ENCODE measurements around the gene CCDC88B. TPM values are rescaled to one million over a fixed set of nuclear protein-coding genes. Genes with fewer than 3 reads are reported as not detected.

Gene CCDC88B
- total and polyA plus RNA-seq, 10 of the 15 experiments (the other 5 are each of a cell fraction or from before 2014, with no cell fraction given) = 0.24 to 66.0 (median 19.2) TPM

DNA sequence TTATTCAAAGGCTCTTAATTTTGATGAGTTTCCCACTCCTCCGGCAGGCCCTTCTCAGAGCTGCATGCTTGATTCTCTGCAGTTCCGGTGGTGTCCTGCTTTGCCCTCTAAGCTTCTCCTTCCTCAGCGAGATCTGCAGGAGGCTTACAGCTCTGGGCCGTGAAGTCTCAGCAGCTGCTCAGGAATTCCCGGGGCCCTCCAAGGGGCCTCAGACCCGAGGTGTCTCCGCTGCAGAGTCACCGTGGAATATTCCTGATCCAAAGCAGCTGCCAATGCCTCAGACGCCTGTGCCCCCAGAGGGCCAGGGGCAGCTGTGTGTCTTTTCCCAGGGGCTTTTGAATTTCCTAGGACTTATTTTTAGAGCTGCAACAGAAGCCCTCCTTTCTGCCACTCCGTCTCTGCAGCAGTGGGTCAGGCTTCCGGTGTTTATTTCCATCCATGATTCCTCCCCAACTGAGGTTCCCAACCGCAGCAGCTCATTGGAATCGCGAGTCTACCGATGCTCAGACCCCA is 56.1 kb downstream of the CCDC88B start:
- 22% methylated on average over 15 of the region's 15 CpGs for WGBS (ENCODE audit: insufficient coverage, insufficient replicate concordance, low lambda C conversion rate, missing lambda C conversion rate)
- CTCF ChIA-PET = interaction anchor here (1.2 kb wide), 1 partner anchor 53 kb away, joined by 6 read pairs; no protein-coding TSS in a partner anchor
- BruUV-seq (replicated peaks) = no TSS peak
- TF ChIP-seq CHD1 (IDR thresholded peaks at IDR 0.05; ENCODE audit: low read depth, low read length) (no peak), NR2C1 (IDR thresholded peaks at IDR 0.05) (no peak), JUNB (IDR thresholded peaks at IDR 0.05) (no peak), POLR2AphosphoS2 (IDR thresholded peaks at IDR 0.05; ENCODE audit: low read depth, low read length) (no peak), ZNF207 (IDR thresholded peaks at IDR 0.05; ENCODE audit: borderline replicate concordance) (no peak), BMI1 (IDR thresholded peaks at IDR 0.05; ENCODE audit: borderline replicate concordance) (no peak), POU2F2 (IDR thresholded peaks at IDR 0.05; ENCODE audit: borderline replicate concordance, low read depth, low read length) (no peak), NR2F1 (conservative IDR thresholded peaks at IDR 0.05) (no peak), CEBPZ (IDR thresholded peaks at IDR 0.05; ENCODE audit: low read depth, low read length) (no peak), EED (IDR thresholded peaks at IDR 0.05; ENCODE audit: low read depth) (no peak), SMARCA5 (IDR thresholded peaks at IDR 0.05) (no peak), ZZZ3 (IDR thresholded peaks at IDR 0.05; ENCODE audit: control insufficient read depth, insufficient read length, low read depth) (no peak)
- TF ChIP-seq, protein P1, sequence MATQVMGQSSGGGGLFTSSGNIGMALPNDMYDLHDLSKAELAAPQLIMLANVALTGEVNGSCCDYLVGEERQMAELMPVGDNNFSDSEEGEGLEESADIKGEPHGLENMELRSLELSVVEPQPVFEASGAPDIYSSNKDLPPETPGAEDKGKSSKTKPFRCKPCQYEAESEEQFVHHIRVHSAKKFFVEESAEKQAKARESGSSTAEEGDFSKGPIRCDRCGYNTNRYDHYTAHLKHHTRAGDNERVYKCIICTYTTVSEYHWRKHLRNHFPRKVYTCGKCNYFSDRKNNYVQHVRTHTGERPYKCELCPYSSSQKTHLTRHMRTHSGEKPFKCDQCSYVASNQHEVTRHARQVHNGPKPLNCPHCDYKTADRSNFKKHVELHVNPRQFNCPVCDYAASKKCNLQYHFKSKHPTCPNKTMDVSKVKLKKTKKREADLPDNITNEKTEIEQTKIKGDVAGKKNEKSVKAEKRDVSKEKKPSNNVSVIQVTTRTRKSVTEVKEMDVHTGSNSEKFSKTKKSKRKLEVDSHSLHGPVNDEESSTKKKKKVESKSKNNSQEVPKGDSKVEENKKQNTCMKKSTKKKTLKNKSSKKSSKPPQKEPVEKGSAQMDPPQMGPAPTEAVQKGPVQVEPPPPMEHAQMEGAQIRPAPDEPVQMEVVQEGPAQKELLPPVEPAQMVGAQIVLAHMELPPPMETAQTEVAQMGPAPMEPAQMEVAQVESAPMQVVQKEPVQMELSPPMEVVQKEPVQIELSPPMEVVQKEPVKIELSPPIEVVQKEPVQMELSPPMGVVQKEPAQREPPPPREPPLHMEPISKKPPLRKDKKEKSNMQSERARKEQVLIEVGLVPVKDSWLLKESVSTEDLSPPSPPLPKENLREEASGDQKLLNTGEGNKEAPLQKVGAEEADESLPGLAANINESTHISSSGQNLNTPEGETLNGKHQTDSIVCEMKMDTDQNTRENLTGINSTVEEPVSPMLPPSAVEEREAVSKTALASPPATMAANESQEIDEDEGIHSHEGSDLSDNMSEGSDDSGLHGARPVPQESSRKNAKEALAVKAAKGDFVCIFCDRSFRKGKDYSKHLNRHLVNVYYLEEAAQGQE (IDR thresholded peaks at IDR 0.05; ENCODE audit: low read depth, low read length) = no peak
- TF ChIP-seq, protein P2, sequence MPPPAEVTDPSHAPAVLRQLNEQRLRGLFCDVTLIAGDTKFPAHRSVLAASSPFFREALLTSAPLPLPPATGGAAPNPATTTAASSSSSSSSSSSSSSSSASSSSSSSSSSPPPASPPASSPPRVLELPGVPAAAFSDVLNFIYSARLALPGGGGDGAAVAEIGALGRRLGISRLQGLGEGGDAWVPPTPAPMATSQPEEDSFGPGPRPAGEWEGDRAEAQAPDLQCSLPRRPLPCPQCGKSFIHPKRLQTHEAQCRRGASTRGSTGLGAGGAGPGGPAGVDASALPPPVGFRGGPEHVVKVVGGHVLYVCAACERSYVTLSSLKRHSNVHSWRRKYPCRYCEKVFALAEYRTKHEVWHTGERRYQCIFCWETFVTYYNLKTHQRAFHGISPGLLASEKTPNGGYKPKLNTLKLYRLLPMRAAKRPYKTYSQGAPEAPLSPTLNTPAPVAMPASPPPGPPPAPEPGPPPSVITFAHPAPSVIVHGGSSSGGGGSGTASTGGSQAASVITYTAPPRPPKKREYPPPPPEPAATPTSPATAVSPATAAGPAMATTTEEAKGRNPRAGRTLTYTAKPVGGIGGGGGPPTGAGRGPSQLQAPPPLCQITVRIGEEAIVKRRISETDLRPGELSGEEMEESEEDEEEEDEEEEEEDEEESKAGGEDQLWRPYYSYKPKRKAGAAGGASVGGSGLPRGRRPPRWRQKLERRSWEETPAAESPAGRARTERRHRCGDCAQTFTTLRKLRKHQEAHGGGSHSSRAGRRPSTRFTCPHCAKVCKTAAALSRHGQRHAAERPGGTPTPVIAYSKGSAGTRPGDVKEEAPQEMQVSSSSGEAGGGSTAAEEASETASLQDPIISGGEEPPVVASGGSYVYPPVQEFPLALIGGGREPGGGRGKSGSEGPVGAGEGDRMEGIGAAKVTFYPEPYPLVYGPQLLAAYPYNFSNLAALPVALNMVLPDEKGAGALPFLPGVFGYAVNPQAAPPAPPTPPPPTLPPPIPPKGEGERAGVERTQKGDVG (CRISPR knock-in tag; IDR thresholded peaks at IDR 0.05) = no peak

More for the DNA sequence above, 56.1 kb downstream of the CCDC88B start:
- no peaks in the 10 kb centered on the region for H4K20me1 ChIP-seq (ENCODE audit: control insufficient read depth, insufficient read depth)
- H3K9ac ChIP-seq (ENCODE audit: control insufficient read depth, insufficient read depth, low read length) = no peak overlapping the region
- H3K9me3 ChIP-seq (replicated peaks; ENCODE audit: control insufficient read depth, insufficient read depth, low read length) = no peaks in the 10 kb centered on the region
- ChIA-PET POLR2A (no interaction called here), RAD21 (ENCODE audit: unreplicated experiment) (no interaction called here), SMC1A (ENCODE audit: uncharacterized antibody, unreplicated experiment) (no interaction called here)
- H3K36me3 ChIP-seq (ENCODE audit: control insufficient read depth in 2 of 2, insufficient read depth in 2 of 2, low read length in 1 of 2) = no peaks in the 10 kb centered on the region
- intact Hi-C loops (cut with micrococcal nuclease; ENCODE audit: unreplicated experiment) (no loop called here), in situ Hi-C loops (cut with MboI) (no loop called here)
- H3K27ac ChIP-seq (ENCODE audit: control insufficient read depth, insufficient read depth) = no peak overlapping the region
- no peaks in the 10 kb centered on the region; a peak in 1 of 4 replicates for H3K27me3 ChIP-seq (replicated peaks in 1 of 2; ENCODE audit: control insufficient read depth in 2 of 2, insufficient read depth in 2 of 2, low read length in 1 of 2)
- FAIRE-seq (no peak), ATAC-seq (no peak), DNase-seq (ENCODE audit: low read depth, low spot score) (no peak)
- H3K79me2 ChIP-seq (ENCODE audit: control insufficient read depth, insufficient read depth, low read length) = no peaks in the 10 kb centered on the region
- H2AFZ ChIP-seq (ENCODE audit: control insufficient read depth, low read depth, low read length) = no peak overlapping the region
- H3K4me1 ChIP-seq (ENCODE audit: control insufficient read depth, insufficient read depth, low read length) = no peaks in the 10 kb centered on the region
- no peak overlapping the region for H3K4me3 ChIP-seq
- H3K4me2 ChIP-seq (ENCODE audit: control insufficient read depth, insufficient read depth) = no peak overlapping the region
